Activated CD8-positive, alpha-beta memory T cell treated with anti-CD3 and anti-CD28 coated beads for 24 hours (primary cell): ENCODE data around the gene C19orf67.

Experiments
- DNase-seq: peaks from one replicate; pipeline ENCODE4 v3.0.0-alpha.2; 2020

C19orf67 gene

GRCh38 chr19:14085309-14085995, at the start of gene C19orf67:
Gene C19orf67 (minus strand): TSS chr19:14085783. CDS start chr19:14085627, 156 bp downstream.
- no peak for DNase-seq

- no peak for DNase-seq
Measured at GRCh38 chr19:14135355-14135754, 49.8 kb upstream of the C19orf67 start.

- no peak for DNase-seq
Measured at GRCh38 chr19:14127929-14128509, 42.4 kb upstream of the C19orf67 start.

GRCh38 chr19:14127176-14127575, 41.6 kb upstream of the C19orf67 start:
- DNase-seq = no peak

- no peak for DNase-seq
Measured at GRCh38 chr19:14122924-14123323, 37.3 kb upstream of the C19orf67 start.

GRCh38 chr19:14120497-14120780, 34.9 kb upstream of the C19orf67 start:
- DNase-seq = no peak

GRCh38 chr19:14119644-14120496, 34.3 kb upstream of the C19orf67 start:
- no peak for DNase-seq

GRCh38 chr19:14119146-14119545, 33.6 kb upstream of the C19orf67 start:
- DNase-seq = no peak

- peak; percentile 74 for DNase-seq
Measured at GRCh38 chr19:14118165-14119051, 32.8 kb upstream of the C19orf67 start.

GRCh38 chr19:14117668-14118164, 32.1 kb upstream of the C19orf67 start, which contains the start of gene PRKACA:
Gene PRKACA (minus strand): TSS chr19:14117762. CDS start chr19:14117547, 215 bp downstream.
- DNase-seq = peak; percentile 97

- no peak for DNase-seq
Measured at GRCh38 chr19:14116918-14117578, 31.5 kb upstream of the C19orf67 start.

GRCh38 chr19:14116525-14116917, 30.9 kb upstream of the C19orf67 start:
- DNase-seq = no peak

GRCh38 chr19:14115756-14116155, 30.2 kb upstream of the C19orf67 start:
- DNase-seq = no peak

- DNase-seq = peak; percentile 79
Measured at GRCh38 chr19:14114854-14115253, 29.3 kb upstream of the C19orf67 start.

GRCh38 chr19:14114439-14114838, 28.9 kb upstream of the C19orf67 start:
- DNase-seq = no peak

GRCh38 chr19:14113762-14114414, 28.3 kb upstream of the C19orf67 start:
- DNase-seq = peak; percentile 74

GRCh38 chr19:14112809-14113385, 27.3 kb upstream of the C19orf67 start:
- no peak for DNase-seq

- no peak for DNase-seq
Measured at GRCh38 chr19:14112051-14112808, 26.6 kb upstream of the C19orf67 start.

- no peak for DNase-seq
Measured at GRCh38 chr19:14111486-14111885, 25.9 kb upstream of the C19orf67 start.

GRCh38 chr19:14110650-14111049, 25.1 kb upstream of the C19orf67 start:
- DNase-seq = no peak
